ENCODE measurements around the gene MRPL40.

MRPL40 gene

GRCh38 chr22:19395276-19395675 is 37.1 kb upstream of the MRPL40 start:
- H2AFZ ChIP-seq (ENCODE audit: low read depth) = no peak overlapping the region
- H3K4me2 ChIP-seq = no peak overlapping the region
- no peak overlapping the region for H3K27ac ChIP-seq
- H3K27me3 ChIP-seq (ENCODE audit: insufficient read depth, low read depth) = no peaks in the 10 kb centered on the region
- H3K4me1 ChIP-seq (ENCODE audit: low read depth, poor library complexity, severe bottlenecking) = no peaks in the 10 kb centered on the region
- TF ChIP-seq CTCF (conservative IDR thresholded peaks at IDR 0.05; ENCODE audit: low read depth, low read length) = no peak
- H3K36me3 ChIP-seq (ENCODE audit: insufficient read depth) = no peaks in the 10 kb centered on the region; the same call in 1 of the 2 replicates
- H3K9ac ChIP-seq = no peak overlapping the region
- H3K79me2 ChIP-seq (ENCODE audit: insufficient read depth, low read depth) = no peaks in the 10 kb centered on the region
- H3K4me3 ChIP-seq (IDR thresholded peaks at IDR 0.05; ENCODE audit: insufficient read depth, low read depth, low read length) = no peak overlapping the region
- H4K20me1 ChIP-seq (ENCODE audit: insufficient read depth) = no peaks in the 10 kb centered on the region

DNA sequence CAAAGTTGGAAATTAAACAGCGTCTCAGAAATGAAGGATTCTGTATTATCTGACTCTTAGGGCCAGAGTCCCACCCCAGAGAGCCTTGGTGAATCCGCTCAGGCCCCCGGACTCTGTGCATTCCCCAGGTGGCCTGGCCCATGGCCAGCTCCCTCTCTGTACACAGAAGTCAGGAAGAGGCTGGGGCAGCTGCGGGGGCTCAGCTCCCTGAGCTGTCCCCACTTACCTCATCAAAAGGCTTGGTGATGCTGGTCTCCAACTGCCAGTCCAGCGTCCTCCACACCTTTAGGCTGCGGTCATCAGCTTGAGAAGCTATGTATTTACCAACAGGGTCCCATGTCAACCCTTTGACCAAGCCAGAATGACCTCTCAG is 35.8 kb upstream of the MRPL40 start:
- H3K4me3 ChIP-seq (IDR thresholded peaks at IDR 0.05; ENCODE audit: insufficient read depth, low read depth, low read length) = no peak overlapping the region
- H2AFZ ChIP-seq (ENCODE audit: low read depth) = no peak overlapping the region
- H3K4me2 ChIP-seq = no peak overlapping the region
- TF ChIP-seq CTCF (conservative IDR thresholded peaks at IDR 0.05; ENCODE audit: low read depth, low read length) = no peak
- H4K20me1 ChIP-seq (ENCODE audit: insufficient read depth) = no peaks in the 10 kb centered on the region
- no peaks in the 10 kb centered on the region for H3K79me2 ChIP-seq (ENCODE audit: insufficient read depth, low read depth)
- H3K27ac ChIP-seq = no peak overlapping the region
- H3K27me3 ChIP-seq (ENCODE audit: insufficient read depth, low read depth) = no peaks in the 10 kb centered on the region
- H3K36me3 ChIP-seq (ENCODE audit: insufficient read depth) = no peaks in the 10 kb centered on the region; the same call in 1 of the 2 replicates
- no peaks in the 10 kb centered on the region for H3K4me1 ChIP-seq (ENCODE audit: low read depth, poor library complexity, severe bottlenecking)
- H3K9ac ChIP-seq = no peak overlapping the region

DNA sequence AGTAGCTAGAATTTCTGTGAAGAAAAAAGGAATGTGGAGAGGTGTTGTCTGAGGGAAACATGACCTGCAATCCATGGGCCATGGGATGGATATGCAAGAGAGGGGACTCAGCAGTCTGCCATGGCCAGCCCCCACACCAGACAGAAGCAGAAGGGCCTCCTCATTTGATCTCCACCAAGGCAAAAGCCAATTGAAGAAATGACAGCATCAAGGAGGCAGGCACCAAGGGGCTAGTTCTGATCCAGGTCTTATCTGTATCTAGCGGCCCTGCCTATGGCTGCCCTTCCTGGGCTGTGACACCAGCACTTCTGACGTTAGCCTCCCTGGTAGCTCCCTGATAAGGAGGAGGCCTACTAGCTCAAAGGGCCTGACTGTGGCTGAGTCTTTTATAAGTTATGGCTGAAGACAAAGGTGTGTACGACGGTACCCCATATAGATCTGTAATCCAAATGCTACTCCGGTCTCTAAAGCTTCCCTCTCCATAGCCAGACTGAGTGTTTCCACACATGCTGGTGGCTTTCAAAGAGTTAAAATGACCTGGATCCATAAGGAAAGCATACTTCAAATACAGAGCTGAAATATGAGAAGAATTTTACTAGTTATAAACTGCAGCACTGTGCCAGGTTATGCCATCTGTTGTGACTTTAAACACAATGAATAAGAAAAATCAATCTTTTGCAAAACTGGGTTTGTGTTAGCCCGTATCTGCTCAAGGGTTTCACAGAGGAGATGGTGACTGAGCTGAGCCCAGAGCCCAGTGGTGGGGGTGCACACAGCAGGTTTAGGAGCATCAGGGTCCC is 35.2 kb upstream of the MRPL40 start:
- H3K27ac ChIP-seq = no peak overlapping the region
- no peak for TF ChIP-seq CTCF (conservative IDR thresholded peaks at IDR 0.05; ENCODE audit: low read depth, low read length)
- no peak overlapping the region for H2AFZ ChIP-seq (ENCODE audit: low read depth)
- H3K4me1 ChIP-seq (ENCODE audit: low read depth, poor library complexity, severe bottlenecking) = no peaks in the 10 kb centered on the region
- H4K20me1 ChIP-seq (ENCODE audit: insufficient read depth) = no peaks in the 10 kb centered on the region
- H3K79me2 ChIP-seq (ENCODE audit: insufficient read depth, low read depth) = no peaks in the 10 kb centered on the region
- H3K4me2 ChIP-seq = no peak overlapping the region
- H3K27me3 ChIP-seq (ENCODE audit: insufficient read depth, low read depth) = no peaks in the 10 kb centered on the region
- H3K9ac ChIP-seq = no peak overlapping the region
- H3K4me3 ChIP-seq (IDR thresholded peaks at IDR 0.05; ENCODE audit: insufficient read depth, low read depth, low read length) = no peak overlapping the region
- no peaks in the 10 kb centered on the region; the same call in 1 of the 2 replicates for H3K36me3 ChIP-seq (ENCODE audit: insufficient read depth)

DNA sequence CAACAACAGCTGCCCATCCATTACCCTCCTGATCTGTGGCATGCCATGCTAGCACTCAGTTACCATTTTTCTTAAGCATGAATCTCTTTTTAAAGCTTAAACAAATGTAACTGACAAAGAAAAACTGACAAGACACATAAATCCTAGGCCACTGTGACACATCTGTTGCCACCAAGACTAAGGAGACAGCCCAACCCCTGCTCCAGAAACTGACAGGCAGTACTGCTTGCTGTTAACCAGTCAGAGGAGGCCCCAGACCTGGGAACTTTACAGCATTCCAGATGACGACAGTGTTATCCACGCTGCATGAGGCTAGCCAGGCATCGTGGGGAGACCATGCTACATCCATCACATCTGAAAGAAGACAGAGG is 34.6 kb upstream of the MRPL40 start:
- no peak overlapping the region for H3K27ac ChIP-seq
- H2AFZ ChIP-seq (ENCODE audit: low read depth) = no peak overlapping the region
- no peak overlapping the region for H3K4me3 ChIP-seq (IDR thresholded peaks at IDR 0.05; ENCODE audit: insufficient read depth, low read depth, low read length)
- H3K9ac ChIP-seq = no peak overlapping the region
- no peak for TF ChIP-seq CTCF (conservative IDR thresholded peaks at IDR 0.05; ENCODE audit: low read depth, low read length)
- no peaks in the 10 kb centered on the region for H3K27me3 ChIP-seq (ENCODE audit: insufficient read depth, low read depth)
- H4K20me1 ChIP-seq (ENCODE audit: insufficient read depth) = no peaks in the 10 kb centered on the region
- H3K4me1 ChIP-seq (ENCODE audit: low read depth, poor library complexity, severe bottlenecking) = no peaks in the 10 kb centered on the region
- no peaks in the 10 kb centered on the region; the same call in 1 of the 2 replicates for H3K36me3 ChIP-seq (ENCODE audit: insufficient read depth)
- H3K4me2 ChIP-seq = no peak overlapping the region
- no peaks in the 10 kb centered on the region for H3K79me2 ChIP-seq (ENCODE audit: insufficient read depth, low read depth)

Measured in KMS-11 (cell line).